Stomach (tissue), 4 donors: ENCODE data around the gene CADPS.

ENCODE experiments used
- CTCF ChIP-seq, 7 experiments: fragments of 450-650 bp in 4 of 7; fragments of 200-600 bp in 3 of 7; sonication (generic) in 3 of 7; IDR thresholded peaks; one replicate each; pipeline ENCODE4 v1.5.1; 2016 to 2019; ENCODE audit warnings: antibody characterized with exemption in 7 of 7, control low read depth in 2 of 7, mild to moderate bottlenecking in 1 of 7
- POLR2A ChIP-seq, 4 donors: fragments of 450-650 bp; IDR thresholded peaks; one replicate each; pipeline ENCODE4 v1.6.1; 2016; ENCODE audit warnings: antibody characterized with exemption in 4 of 4, control low read depth in 2 of 4, mild to moderate bottlenecking in 1 of 4, moderate library complexity in 1 of 4

DNA sequence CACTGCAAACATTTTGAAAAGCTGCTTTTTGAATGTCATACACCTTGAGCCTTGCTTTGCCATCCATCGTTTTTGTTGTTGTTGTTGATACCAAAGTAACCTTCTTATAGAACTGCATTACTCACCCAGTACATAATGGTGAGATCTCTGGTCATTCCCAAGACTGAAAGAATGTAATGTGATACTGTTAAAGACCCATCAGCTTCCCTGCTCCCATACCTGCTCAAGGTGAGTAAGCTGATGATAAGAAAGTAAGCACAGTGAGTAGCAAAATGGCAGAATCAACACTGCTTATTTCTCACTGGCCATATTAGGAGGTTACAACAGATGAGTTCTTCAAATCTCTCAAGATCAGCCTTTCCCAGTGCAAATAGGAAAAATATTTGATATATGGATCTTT is 89.8 kb downstream of the CADPS start:
- no peak for TF ChIP-seq CTCF (IDR thresholded peaks at IDR 0.05)
- no peak for TF ChIP-seq POLR2A (IDR thresholded peaks at IDR 0.05)
